ENCODE data around the gene UCK1. TPM values are rescaled to one million over a fixed set of nuclear protein-coding genes. Genes with fewer than 3 reads are reported as not detected.

Gene UCK1
- total and polyA plus RNA-seq, 4 donors, result 17.6 to 28.6 (median 25.1) TPM

DNA sequence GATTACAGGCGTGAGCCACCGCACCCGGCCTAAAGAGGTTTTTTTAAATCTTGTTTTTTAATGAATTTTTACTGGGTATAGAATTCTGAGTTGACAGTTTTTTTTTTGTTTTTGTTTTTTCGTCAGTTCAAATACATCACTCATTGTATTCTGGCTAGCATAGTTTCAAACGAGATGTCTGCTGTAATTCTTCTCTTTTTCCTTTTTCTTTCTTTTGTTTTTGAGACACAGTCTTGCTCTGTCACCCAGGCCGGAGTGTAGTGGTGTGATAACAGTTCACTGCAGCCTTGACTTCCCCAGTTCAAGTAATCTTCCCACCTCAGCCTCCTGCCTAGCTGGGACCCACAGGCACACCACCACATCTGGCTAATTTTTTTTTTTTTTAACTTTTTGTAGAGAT is 12.1 kb upstream of the UCK1 start:
- Histone ChIP-seq H3K27me3 (ENCODE audit: control insufficient read depth in 3 of 3, insufficient read depth in 3 of 3, low read length in 2 of 3) (peaks cover 0 to 14% (median 5%) of the 10 kb centered on the region in 3 donors), H3K27ac (ENCODE audit: low read depth in 1 of 2, low read length in 1 of 2) (no peak overlapping the region), H3K9ac (ENCODE audit: insufficient read depth in 1 of 2, low read length in 2 of 2) (no peak overlapping the region), H3K36me3 (ENCODE audit: control insufficient read depth in 4 of 4, insufficient read depth in 4 of 4, low read length in 4 of 4) (no peaks in the 10 kb centered on the region), H3K4me1 (ENCODE audit: control insufficient read depth in 5 of 5, insufficient read depth in 5 of 5, low read length in 5 of 5) (peaks cover 0 to 14% (median 0%) of the 10 kb centered on the region in 5 donors), H3K4me3 (no peak overlapping the region), H3K9me3 (ENCODE audit: control insufficient read depth in 4 of 4, insufficient read depth in 3 of 4, low read length in 3 of 4) (peaks cover 0 to 11% (median 6%) of the 10 kb centered on the region in 4 donors)
- TF ChIP-seq, protein P1, sequence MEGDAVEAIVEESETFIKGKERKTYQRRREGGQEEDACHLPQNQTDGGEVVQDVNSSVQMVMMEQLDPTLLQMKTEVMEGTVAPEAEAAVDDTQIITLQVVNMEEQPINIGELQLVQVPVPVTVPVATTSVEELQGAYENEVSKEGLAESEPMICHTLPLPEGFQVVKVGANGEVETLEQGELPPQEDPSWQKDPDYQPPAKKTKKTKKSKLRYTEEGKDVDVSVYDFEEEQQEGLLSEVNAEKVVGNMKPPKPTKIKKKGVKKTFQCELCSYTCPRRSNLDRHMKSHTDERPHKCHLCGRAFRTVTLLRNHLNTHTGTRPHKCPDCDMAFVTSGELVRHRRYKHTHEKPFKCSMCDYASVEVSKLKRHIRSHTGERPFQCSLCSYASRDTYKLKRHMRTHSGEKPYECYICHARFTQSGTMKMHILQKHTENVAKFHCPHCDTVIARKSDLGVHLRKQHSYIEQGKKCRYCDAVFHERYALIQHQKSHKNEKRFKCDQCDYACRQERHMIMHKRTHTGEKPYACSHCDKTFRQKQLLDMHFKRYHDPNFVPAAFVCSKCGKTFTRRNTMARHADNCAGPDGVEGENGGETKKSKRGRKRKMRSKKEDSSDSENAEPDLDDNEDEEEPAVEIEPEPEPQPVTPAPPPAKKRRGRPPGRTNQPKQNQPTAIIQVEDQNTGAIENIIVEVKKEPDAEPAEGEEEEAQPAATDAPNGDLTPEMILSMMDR (IDR thresholded peaks at IDR 0.05; ENCODE audit: control extremely low read depth, extremely low read depth), result no peak
- WGBS, 2 donors, result 90 to 96% methylated on average over 6 of the region's 6 CpGs
- ATAC-seq (ENCODE audit: insufficient read depth, low FRiP score) (no peak), DNase-seq (no peak)

DNA sequence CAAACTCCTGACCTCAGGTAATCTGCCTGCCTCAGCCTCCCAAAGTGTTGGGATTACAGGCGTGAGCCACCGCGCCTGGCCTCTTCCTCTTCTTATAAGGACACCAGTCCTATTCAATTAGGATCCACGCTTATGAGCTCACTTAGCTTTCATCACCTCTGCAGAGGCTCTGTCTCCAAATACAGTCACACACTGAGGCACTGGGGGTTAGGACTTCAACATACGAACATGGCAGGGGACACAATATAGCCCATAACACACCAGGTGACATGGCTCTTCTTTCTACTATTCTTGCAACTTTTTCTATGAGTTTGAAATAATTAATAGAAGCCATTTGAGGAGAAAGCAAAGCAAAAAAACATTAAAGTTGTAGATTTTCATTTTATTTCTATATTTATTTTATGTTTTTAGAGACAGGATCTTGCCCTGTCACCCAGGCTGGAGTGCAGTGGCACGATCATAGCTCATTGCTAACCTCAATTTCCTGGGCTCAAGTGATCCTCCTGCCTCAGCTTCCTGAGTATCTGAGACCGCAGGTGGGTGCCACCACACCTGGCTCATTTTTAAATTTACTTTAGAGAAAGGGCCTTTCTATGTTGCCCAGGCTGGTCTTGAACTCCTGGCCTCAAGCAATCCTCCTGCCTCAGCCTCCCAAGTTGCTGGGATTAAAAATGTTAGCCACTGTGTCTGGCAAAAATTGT is 8.3 kb upstream of the UCK1 start:
- WGBS, 2 donors, result 84 to 85% methylated on average over 7 of the region's 7 CpGs
- TF ChIP-seq, protein P1 (IDR thresholded peaks at IDR 0.05; ENCODE audit: control extremely low read depth, extremely low read depth), result no peak
- peaks cover 0 to 5% (median 0%) of the 10 kb centered on the region in 5 donors for H3K4me1 ChIP-seq (ENCODE audit: control insufficient read depth in 5 of 5, insufficient read depth in 5 of 5, low read length in 5 of 5)
- ATAC-seq (ENCODE audit: insufficient read depth, low FRiP score) (no peak), DNase-seq (no peak)
- H3K9ac ChIP-seq (ENCODE audit: insufficient read depth in 1 of 2, low read length in 2 of 2), result no peak overlapping the region
- no peak overlapping the region for H3K27ac ChIP-seq (ENCODE audit: low read depth in 1 of 2, low read length in 1 of 2)
- H3K36me3 ChIP-seq (ENCODE audit: control insufficient read depth in 4 of 4, insufficient read depth in 4 of 4, low read length in 4 of 4), result no peaks in the 10 kb centered on the region
- H3K4me3 ChIP-seq, result no peak overlapping the region
- peaks cover 0 to 3% (median 0%) of the 10 kb centered on the region in 3 donors for H3K27me3 ChIP-seq (ENCODE audit: control insufficient read depth in 3 of 3, insufficient read depth in 3 of 3, low read length in 2 of 3)
- H3K9me3 ChIP-seq (ENCODE audit: control insufficient read depth in 4 of 4, insufficient read depth in 3 of 4, low read length in 3 of 4), result peaks cover 0 to 9% (median 5%) of the 10 kb centered on the region in 4 donors

DNA sequence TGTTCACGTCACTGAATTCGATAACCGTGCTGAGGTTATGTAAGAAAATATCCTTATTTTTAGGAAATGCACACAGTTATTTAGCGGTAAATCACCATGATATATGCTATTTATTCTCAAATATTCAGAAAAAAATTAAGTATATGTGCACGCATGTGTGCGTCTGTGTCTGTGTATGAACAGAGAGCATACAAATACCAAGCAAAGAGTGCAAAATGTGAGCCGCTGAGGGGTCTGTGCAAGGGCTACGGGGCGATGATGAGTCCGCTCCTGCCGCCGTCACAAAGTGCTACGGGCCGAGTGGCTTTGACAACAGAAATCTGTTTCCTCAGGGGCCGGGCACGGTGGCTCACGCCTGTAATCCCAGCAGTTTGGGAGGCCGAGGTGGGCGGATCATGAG is 6.9 kb upstream of the UCK1 start:
- no peaks in the 10 kb centered on the region for H3K27me3 ChIP-seq (ENCODE audit: control insufficient read depth in 3 of 3, insufficient read depth in 3 of 3, low read length in 2 of 3)
- no peaks in the 10 kb centered on the region for H3K9me3 ChIP-seq (ENCODE audit: control insufficient read depth in 4 of 4, insufficient read depth in 3 of 4, low read length in 3 of 4)
- H3K4me1 ChIP-seq (ENCODE audit: control insufficient read depth in 5 of 5, insufficient read depth in 5 of 5, low read length in 5 of 5), result peaks cover 0 to 5% (median 0%) of the 10 kb centered on the region in 5 donors
- TF ChIP-seq, protein P1 (IDR thresholded peaks at IDR 0.05; ENCODE audit: control extremely low read depth, extremely low read depth), result no peak
- 97% methylated on average over 19 of the region's 19 CpGs for WGBS, 2 donors
- H3K9ac ChIP-seq (ENCODE audit: insufficient read depth in 1 of 2, low read length in 2 of 2), result no peak overlapping the region
- H3K27ac ChIP-seq (ENCODE audit: low read depth in 1 of 2, low read length in 1 of 2), result no peak overlapping the region
- no peak overlapping the region for H3K4me3 ChIP-seq
- ATAC-seq (ENCODE audit: insufficient read depth, low FRiP score), result no peak
- no peaks in the 10 kb centered on the region for H3K36me3 ChIP-seq (ENCODE audit: control insufficient read depth in 4 of 4, insufficient read depth in 4 of 4, low read length in 4 of 4)
- DNase-seq, result no peak
